Activated B cell treated with CpG ODN at 0.5 μM for 24 hours (primary cell): Measurements from ENCODE around the gene HOXB3. TPM values are rescaled to one million over a fixed set of nuclear protein-coding genes. Genes with fewer than 3 reads are reported as not detected.
A peak's percentile ranks its signal among the peaks of the same experiment; 100 is the strongest.

Experiments used
- ATAC-seq: fragments of 200-7000 bp; cut with Tn5 transposase; one replicate; pipeline ENCODE4 v1.10.0; 2021; ENCODE audit warnings: low read depth, mild to moderate bottlenecking, moderate library complexity
- CTCF ChIA-PET: fragments of 350-600 bp; sonication (Branson Sonifier 250); formaldehyde crosslinking; loops from one replicate; lab custom pipeline; 2021; ENCODE audit warnings: antibody characterized with exemption; lab: Charles Lee
- POLR2A ChIA-PET: fragments of 350-600 bp; sonication (Branson Sonifier 250); formaldehyde crosslinking; loops from one replicate; lab custom pipeline; 2021; ENCODE audit warnings: antibody characterized with exemption; lab: Charles Lee
- DNase-seq: peaks from one replicate; pipeline ENCODE4 v3.0.0; 2022
- H3K27ac Mint-ChIP-seq: one replicate; pipeline ENCODE4 v1.8.0; 2020; ENCODE audit warnings: mixed read lengths
- H3K27me3 Mint-ChIP-seq: one replicate; pipeline ENCODE4 v1.8.0; 2021; ENCODE audit warnings: mixed read lengths
- H3K36me3 Mint-ChIP-seq: one replicate; pipeline ENCODE4 v1.8.0; 2021; ENCODE audit warnings: low read depth, mixed read lengths
- H3K4me1 Mint-ChIP-seq: one replicate; pipeline ENCODE4 v1.8.0; 2021; ENCODE audit warnings: mixed read lengths
- H3K4me3 Mint-ChIP-seq: one replicate; pipeline ENCODE4 v1.8.0; 2020; ENCODE audit warnings: mild to moderate bottlenecking, mixed read lengths
- H3K9me3 Mint-ChIP-seq: one replicate; pipeline ENCODE4 v1.8.0; 2020; ENCODE audit warnings: mixed read lengths
- CTCF ChIP-seq: fragments of 200-600 bp; IDR thresholded peaks from one replicate; pipeline ENCODE4 v1.8.0; 2022; ENCODE audit warnings: antibody characterized with exemption, mild to moderate bottlenecking
- intact Hi-C: fragments of 100-400 bp; cut with micrococcal nuclease; formaldehyde crosslinking; loops from one replicate; pipeline ENCODE4 v1.15.1; 2024
- total RNA-seq: library from RNA; stranded (reverse); gene quantifications from 2 replicates; pipeline ENCODE4 v1.2.3, GENCODE V29; 2022

The HOXB3 gene
- total RNA-seq, 1 donor from 2014 or later = 2.6 TPM

- ATAC-seq = no peak
- H3K27ac Mint-ChIP-seq = no peak overlapping the region
- H3K36me3 Mint-ChIP-seq = no peaks in the 10 kb centered on the region
- H3K9me3 Mint-ChIP-seq = no peaks in the 10 kb centered on the region
- no peak for TF ChIP-seq CTCF
- intact Hi-C loops = no loop called here
- H3K4me1 Mint-ChIP-seq = peaks cover 26% of the 10 kb centered on the region
- POLR2A ChIA-PET = interaction anchor here (0.7 to 1.4 kb wide), 2 partner anchors 10 to 13 kb away, joined by 5 to 7 read pairs; no protein-coding TSS in a partner anchor
- no peak overlapping the region for H3K4me3 Mint-ChIP-seq
- DNase-seq = no peak
- H3K27me3 Mint-ChIP-seq = peaks cover 79% of the 10 kb centered on the region
- CTCF ChIA-PET = interaction anchor here (1.0 to 1.5 kb wide), 2 partner anchors 292 to 306 kb away, joined by 3 read pairs; no protein-coding TSS in a partner anchor
These were observed 10.4 kb upstream of the HOXB3 start for GRCh38 chr17:48600244-48601098.

- no peaks in the 10 kb centered on the region for H3K9me3 Mint-ChIP-seq
- H3K27ac Mint-ChIP-seq = no peak overlapping the region
- no peak for TF ChIP-seq CTCF
- peaks cover 76% of the 10 kb centered on the region for H3K27me3 Mint-ChIP-seq
- H3K36me3 Mint-ChIP-seq = no peaks in the 10 kb centered on the region
- ChIA-PET POLR2A (no interaction called here), CTCF (interaction anchor here (1.0 kb wide), 1 partner anchor 17 kb away, joined by 3 read pairs; no protein-coding TSS in a partner anchor)
- ATAC-seq = no peak
- intact Hi-C loops = loop anchor here (5.0 to 10.0 kb wide), 2 partner anchors 148 to 445 kb away; no protein-coding TSS in a partner anchor
- DNase-seq = no peak
- no peak overlapping the region for H3K4me3 Mint-ChIP-seq
- peaks cover 24% of the 10 kb centered on the region for H3K4me1 Mint-ChIP-seq
These were observed 9.3 kb upstream of the HOXB3 start for GRCh38 chr17:48599354-48599753.

- no peak for TF ChIP-seq CTCF
- ATAC-seq = no peak
- DNase-seq = no peak
- Mint-ChIP-seq H3K4me3 (no peak overlapping the region), H3K36me3 (no peaks in the 10 kb centered on the region), H3K9me3 (no peaks in the 10 kb centered on the region), H3K27ac (no peak overlapping the region), H3K27me3 (peaks cover 75% of the 10 kb centered on the region), H3K4me1 (peaks cover 25% of the 10 kb centered on the region)
- intact Hi-C loops = loop anchor here (5.0 to 10.0 kb wide), 2 partner anchors 149 to 444 kb away; no protein-coding TSS in a partner anchor
- ChIA-PET POLR2A (no interaction called here), CTCF (interaction anchor here (1.0 to 1.4 kb wide), 2 partner anchors 17 to 27 kb away, joined by 3 to 4 read pairs; partner anchors contain the start of gene HOXB9)
These were observed 8.7 kb upstream of the HOXB3 start for GRCh38 chr17:48598736-48599135.

- POLR2A ChIA-PET = interaction anchor here (0.5 kb wide), 1 partner anchor 272 kb away, joined by 5 read pairs; no protein-coding TSS in a partner anchor
- no peak overlapping the region for H3K27ac Mint-ChIP-seq
- peak overlapping the region; percentile 84 for H3K4me3 Mint-ChIP-seq
- no peak for TF ChIP-seq CTCF
- no peaks in the 10 kb centered on the region for H3K36me3 Mint-ChIP-seq
- ATAC-seq (peak; percentile 56), DNase-seq (peak; percentile 60)
- CTCF ChIA-PET = interaction anchor here (0.7 to 1.4 kb wide), 3 partner anchors 8 to 28 kb away, joined by 3 to 5 read pairs (median 4); partner anchors contain the start of gene HOXB9
- intact Hi-C loops = loop anchor here (1.0 to 10.0 kb wide), 4 partner anchors 15 to 443 kb away; partner anchors contain the start of gene HOXB4
- no peaks in the 10 kb centered on the region for H3K9me3 Mint-ChIP-seq
- peaks cover 32% of the 10 kb centered on the region for H3K4me1 Mint-ChIP-seq
- H3K27me3 Mint-ChIP-seq = peaks cover 72% of the 10 kb centered on the region
These were observed 8.0 kb upstream of the HOXB3 start for GRCh38 chr17:48597778-48598631.
